Subcutaneous adipose tissue (tissue), 4 donors: Measurements from ENCODE around the gene ZNF593OS. TPM values are rescaled to one million over a fixed set of nuclear protein-coding genes. Genes with fewer than 3 reads are reported as not detected.

Experiments
- CTCF ChIP-seq: fragments of 450-650 bp; IDR thresholded peaks from one replicate; pipeline ENCODE4 v1.5.1; 2016; ENCODE audit warnings: low read depth, mild to moderate bottlenecking, control low read depth, antibody characterized with exemption, moderate library complexity
- total RNA-seq, 4 donors: library from RNA; depleted of rRNA; stranded (reverse); fragments of >200 nt; gene quantifications; one replicate each; pipeline ENCODE4 v1.1.0, GENCODE V29; 2016

The ZNF593OS gene
- total RNA-seq, 4 donors from 2014 or later = not detected

GRCh38 chr1:26212726-26213125, 41.1 kb upstream of the ZNF593OS start:
- TF ChIP-seq CTCF = no peak

GRCh38 chr1:26210147-26210870, 38.7 kb upstream of the ZNF593OS start:
- no peak for TF ChIP-seq CTCF

- TF ChIP-seq CTCF = no peak
Measured at GRCh38 chr1:26203642-26204318, 32.1 kb upstream of the ZNF593OS start.

- no peak for TF ChIP-seq CTCF
Measured at GRCh38 chr1:26200413-26200812, 28.8 kb upstream of the ZNF593OS start.

- TF ChIP-seq CTCF = no peak
Measured at GRCh38 chr1:26197813-26198212, 26.2 kb upstream of the ZNF593OS start.

GRCh38 chr1:26197301-26197700, 25.7 kb upstream of the ZNF593OS start:
- no peak for TF ChIP-seq CTCF

- no peak for TF ChIP-seq CTCF
Measured at GRCh38 chr1:26195805-26196204, 24.2 kb upstream of the ZNF593OS start.
